Posterior vena cava (tissue), 2 donors: ENCODE measurements around the gene MEAF6. TPM values are rescaled to one million over a fixed set of nuclear protein-coding genes. Genes with fewer than 3 reads are reported as not detected.
"Not testable (repeated sequence)": the region's sequence is repeated elsewhere in the genome, so short reads cannot be mapped to it uniquely, and the experiment has no call there.

Experiments
- DNase-seq: peaks from one replicate; pipeline ENCODE4 v3.0.0-alpha.2; 2020; ENCODE audit warnings: low spot score
- intact Hi-C, 2 donors: fragments of 100-400 bp; cut with DNase I; formaldehyde crosslinking; loops; one replicate each; pipeline versions ENCODE4 v1.14.1 to v1.14.2; 2022 to 2023
- long read RNA-seq, 2 donors: library from polyadenylated mRNA; unstranded; transcript quantifications; one replicate each; pipeline ENCODE4 v2.0.0, GENCODE V29; 2020 to 2021
- total RNA-seq, 2 donors: library from RNA; stranded (reverse); fragmentation: NEBNext Ultra II Directional; extraction: Animal tissue kit (Norgen Biotek cat#: 25700); gene quantifications; one replicate each; pipeline ENCODE4 v1.2.1, GENCODE V29; 2021
- donor health status: DM: yes; HTN: yes; CAD: no.
- donor health status: DM: yes; HTN: yes; CAD: no.

MEAF6 gene
- 10 to 100 TPM; 43.6 to 49.6 TPM for total RNA-seq
- long read RNA-seq, donor 1, transcript MEAF6-201 (7 exons, 1,525 nt), result major isoform, 22 of 24 reads
- long read RNA-seq, donor 1, partial matches to known transcripts, result 0 of 24 reads
- long read RNA-seq, donor 1, other reads (novel, unspliced or antisense), result 0 of 24 reads
- long read RNA-seq, donor 2, transcript MEAF6-201 (7 exons, 1,525 nt), result major isoform, 143 of 161 reads
- long read RNA-seq, donor 2, transcript MEAF6-206 (8 exons, 1,408 nt), result minor isoform, 7 of 161 reads
- long read RNA-seq, donor 2, partial matches to known transcripts, result 1 of 161 reads
- long read RNA-seq, donor 2, other reads (novel, unspliced or antisense), result 7 of 161 reads

GRCh38 chr1:37514350-37515184 lies at the start of gene MEAF6:
MEAF6 (minus strand) TSS chr1:37514766; CDS start chr1:37514746, 20 bp downstream.
- DNase-seq, result peak; percentile 95
- intact Hi-C loops, result no loop called here

GRCh38 chr1:37562984-37563383 lies 48.4 kb upstream of the MEAF6 start:
- no peak for DNase-seq
- intact Hi-C loops, result no loop called here

GRCh38 chr1:37561133-37562132 lies 46.9 kb upstream of the MEAF6 start:
- DNase-seq, result no peak
- intact Hi-C loops, result no loop called here

- intact Hi-C loops, result no loop called here
- DNase-seq, result no peak
These were observed 46.0 kb upstream of the MEAF6 start for GRCh38 chr1:37560401-37561132.

- intact Hi-C loops, DNase-seq: not testable (repeated sequence)
These were observed 45.4 kb upstream of the MEAF6 start for GRCh38 chr1:37559957-37560379.

- intact Hi-C loops, result no loop called here
- DNase-seq, result no peak
These were observed 44.5 kb upstream of the MEAF6 start for GRCh38 chr1:37559080-37559479.

- no peak for DNase-seq
- intact Hi-C loops, result no loop called here
These were observed 43.8 kb upstream of the MEAF6 start for GRCh38 chr1:37558411-37558810.

- no peak for DNase-seq
- intact Hi-C loops, result no loop called here
These were observed 42.8 kb upstream of the MEAF6 start for GRCh38 chr1:37557402-37557801.

GRCh38 chr1:37556712-37557196 lies 42.2 kb upstream of the MEAF6 start, which contains the start of gene DNALI1:
DNALI1 (plus strand) TSS chr1:37556940; CDS start chr1:37556995, 55 bp downstream.
- intact Hi-C loops, result no loop called here
- peak; percentile 94 for DNase-seq

GRCh38 chr1:37553927-37554808 lies 39.6 kb upstream of the MEAF6 start, which contains the start of gene SNIP1:
SNIP1 (minus strand) TSS chr1:37554293; CDS start chr1:37554229, 64 bp downstream.
- intact Hi-C loops, result no loop called here
- peak; percentile 97 for DNase-seq

GRCh38 chr1:37553598-37553926 lies 39.0 kb upstream of the MEAF6 start:
- no peak for DNase-seq
- intact Hi-C loops, result no loop called here

GRCh38 chr1:37549341-37549740 lies 34.8 kb upstream of the MEAF6 start:
- no peak for DNase-seq
- intact Hi-C loops, result no loop called here

- intact Hi-C loops, result no loop called here
- DNase-seq, result no peak
These were observed 30.5 kb upstream of the MEAF6 start for GRCh38 chr1:37545019-37545418.

- DNase-seq, result no peak
- intact Hi-C loops, result no loop called here
These were observed 30.0 kb upstream of the MEAF6 start for GRCh38 chr1:37544530-37544929.

- intact Hi-C loops, result no loop called here
- DNase-seq, result no peak
These were observed 25.6 kb upstream of the MEAF6 start for GRCh38 chr1:37540036-37540785.

- DNase-seq, intact Hi-C loops: not testable (repeated sequence)
These were observed 24.6 kb upstream of the MEAF6 start for GRCh38 chr1:37539154-37539553.

- intact Hi-C loops, result no loop called here
- DNase-seq, result no peak
These were observed 22.8 kb upstream of the MEAF6 start for GRCh38 chr1:37537378-37537777.
